HG02852 (cell line): Measurements from ENCODE around the gene SLC27A4.

Experiments used
- ATAC-seq: cut with Tn5 transposase; IDR thresholded peaks from one replicate; pipeline ENCODE4 v1.9.1; 2021; ENCODE audit warnings: mild to moderate bottlenecking, moderate library complexity; ENCODE audit not compliant: unreplicated experiment

Gene SLC27A4

GRCh38 chr9:128339761-128340690 lies at the start of gene SLC27A4:
Gene SLC27A4, plus strand, starts transcription at chr9:128340527. Its CDS starts 2,606 bp downstream, at chr9:128343133.
- peak; percentile 79 for ATAC-seq

- ATAC-seq: no peak
Measured at GRCh38 chr9:128292009-128292408, 48.3 kb upstream of the SLC27A4 start.

- no peak for ATAC-seq
Measured at GRCh38 chr9:128293091-128293490, 47.2 kb upstream of the SLC27A4 start.

GRCh38 chr9:128294142-128294541 lies 46.2 kb upstream of the SLC27A4 start:
- no peak for ATAC-seq

DNA sequence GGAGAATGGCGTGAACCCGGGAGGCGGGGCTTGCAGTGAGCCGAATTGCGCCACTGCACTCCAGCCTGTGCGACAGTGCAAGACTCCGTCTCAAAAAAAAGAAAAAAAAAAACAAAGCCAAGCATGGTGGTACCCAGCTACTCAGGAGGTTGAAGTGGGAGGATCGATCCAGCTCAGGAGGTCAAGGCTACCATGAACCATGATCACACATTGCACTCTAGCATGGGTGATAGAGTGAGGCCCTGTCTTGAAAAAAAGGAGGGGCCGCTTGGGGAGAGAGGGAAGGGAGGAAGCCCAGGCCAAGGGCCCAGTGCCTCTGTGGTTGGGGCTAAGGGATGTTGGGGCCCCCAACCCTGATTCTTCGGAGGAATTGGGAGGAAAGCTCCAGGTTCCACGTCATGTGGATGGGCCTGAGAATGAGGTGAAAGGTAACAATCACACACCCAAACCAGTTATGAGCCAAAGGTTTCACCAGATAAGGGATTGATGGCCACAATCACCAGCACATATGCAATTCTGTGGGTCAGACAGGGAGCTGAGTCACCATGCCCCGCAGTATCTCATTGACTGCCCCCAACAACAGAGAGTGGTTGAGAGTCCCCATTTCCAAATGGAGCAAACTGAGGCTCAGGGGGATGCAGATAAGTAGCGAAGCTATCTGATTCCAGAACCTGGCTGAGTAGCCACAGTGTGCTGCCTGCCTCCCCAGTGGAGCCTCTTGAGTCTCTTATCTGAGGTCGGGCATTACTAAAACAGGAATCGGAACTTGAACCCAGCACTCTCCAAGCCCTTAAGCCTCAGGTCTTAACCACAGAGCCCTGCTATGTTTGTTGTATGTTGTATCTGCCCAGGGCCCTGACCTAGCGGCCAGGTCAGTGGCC lies 43.7 kb upstream of the SLC27A4 start:
- ATAC-seq: no peak

DNA sequence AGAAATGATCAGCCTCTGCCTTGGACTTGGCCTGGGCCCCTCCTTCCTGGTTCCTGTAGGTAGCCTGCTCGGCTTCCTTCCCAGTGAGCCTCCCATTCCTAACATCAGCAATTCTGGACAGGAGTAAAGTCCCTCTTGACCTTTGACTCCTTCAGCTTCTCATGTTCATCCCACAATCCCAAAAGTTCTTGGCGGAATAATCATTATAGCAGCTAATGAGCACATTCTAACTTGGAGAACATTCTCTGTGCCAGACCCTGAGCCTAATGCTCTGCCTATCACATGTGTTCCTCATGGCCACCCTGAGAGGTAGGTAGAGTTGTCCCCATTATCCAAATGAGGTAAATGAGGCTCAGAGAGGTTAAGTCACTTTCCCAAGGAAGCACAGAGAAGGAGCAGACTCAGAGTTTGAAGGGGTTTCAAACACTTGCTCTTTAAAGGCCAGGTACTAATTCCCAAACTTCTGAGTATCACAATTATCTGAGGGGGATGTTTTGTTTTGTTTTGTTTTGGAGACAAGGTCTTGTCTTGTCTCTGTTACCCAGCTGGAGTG lies 43.0 kb upstream of the SLC27A4 start:
- ATAC-seq: no peak

GRCh38 chr9:128298535-128299482 lies 41.5 kb upstream of the SLC27A4 start:
- no peak for ATAC-seq

DNA sequence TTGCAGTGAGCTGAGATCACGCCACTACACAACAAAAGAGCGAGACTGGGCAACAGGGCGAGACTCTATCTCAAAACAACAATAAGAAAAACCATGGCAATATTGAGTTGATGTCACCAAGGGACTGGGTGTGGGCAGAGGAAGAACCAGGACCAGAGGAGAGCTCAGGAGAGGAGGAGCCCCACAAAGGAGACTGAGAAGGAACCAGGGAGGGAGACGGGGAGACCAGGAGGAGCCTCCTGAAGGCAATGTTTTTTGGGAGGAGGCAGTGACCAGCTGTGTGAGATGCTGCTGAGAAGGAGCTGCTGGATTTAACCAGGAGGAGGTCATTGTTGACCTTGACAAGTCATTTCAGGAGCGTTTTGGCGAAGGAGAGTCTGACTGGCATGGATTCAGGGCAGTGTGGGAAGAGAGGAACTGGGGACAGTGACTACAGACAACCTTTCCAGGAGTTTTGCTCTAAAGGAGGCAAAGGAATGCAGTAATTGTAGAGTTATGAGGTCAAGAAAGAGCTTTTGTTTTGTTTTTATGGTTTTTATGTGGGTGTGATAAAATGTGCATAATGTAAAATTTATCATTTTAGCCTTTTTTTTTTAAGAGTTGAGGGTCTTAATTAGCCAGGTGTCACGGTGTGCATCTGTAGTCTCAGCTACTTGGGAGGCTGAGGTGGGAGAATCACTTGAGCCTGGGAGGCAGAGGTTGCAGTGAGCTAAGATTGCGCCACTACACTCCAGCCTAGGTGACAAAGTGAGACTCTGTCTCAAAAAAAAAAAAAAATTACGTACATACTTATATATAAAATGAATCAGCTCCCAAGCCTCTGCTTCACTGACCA lies 36.0 kb upstream of the SLC27A4 start:
- ATAC-seq: no peak

GRCh38 chr9:128304971-128305288 lies 35.4 kb upstream of the SLC27A4 start:
- no peak for ATAC-seq

- no peak for ATAC-seq
Measured at GRCh38 chr9:128309551-128309950, 30.8 kb upstream of the SLC27A4 start.

DNA sequence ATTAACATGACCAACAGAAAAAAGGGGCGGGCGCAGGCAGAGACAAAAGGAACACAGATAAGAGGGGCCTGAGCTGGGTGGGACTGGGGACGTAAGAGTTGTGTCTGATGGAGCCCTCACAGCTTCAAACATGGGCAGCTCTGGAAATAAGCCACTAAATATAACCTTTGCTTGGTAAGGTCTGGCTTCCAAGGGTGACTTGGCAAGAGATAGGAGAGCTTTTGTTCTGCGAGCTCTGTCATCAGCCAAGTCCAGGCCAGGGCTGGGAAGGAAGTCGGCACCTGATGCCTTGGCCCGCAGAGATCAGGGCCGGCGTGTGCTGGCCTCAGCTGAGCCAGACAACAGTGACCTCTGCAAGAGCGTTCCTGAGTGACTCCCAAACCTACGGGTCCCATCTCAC lies 29.9 kb upstream of the SLC27A4 start:
- no peak for ATAC-seq

DNA sequence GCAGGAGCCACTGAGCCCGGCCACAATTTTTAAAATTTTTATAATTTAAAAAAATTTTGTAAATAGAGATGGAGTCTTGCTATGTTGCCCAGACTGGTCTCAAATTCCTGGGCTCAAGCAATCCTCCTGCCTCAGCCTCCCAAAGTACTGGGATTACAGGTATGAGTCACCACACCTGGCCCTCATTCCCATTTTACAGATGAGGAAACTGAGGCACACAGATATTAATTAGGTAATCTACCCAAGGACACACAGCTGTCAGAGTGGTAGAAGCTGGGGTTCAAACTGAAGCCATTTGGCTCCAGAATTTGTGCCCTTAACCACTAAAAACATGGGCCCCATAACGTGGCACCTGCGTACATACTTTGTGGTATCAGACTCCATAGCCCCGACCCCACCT lies 25.6 kb upstream of the SLC27A4 start:
- no peak for ATAC-seq

- ATAC-seq: no peak
Measured at GRCh38 chr9:128316421-128316820, 23.9 kb upstream of the SLC27A4 start.

GRCh38 chr9:128317629-128318028 lies 22.7 kb upstream of the SLC27A4 start:
- no peak for ATAC-seq

GRCh38 chr9:128321343-128321742 lies 19.0 kb upstream of the SLC27A4 start:
- no peak for ATAC-seq

DNA sequence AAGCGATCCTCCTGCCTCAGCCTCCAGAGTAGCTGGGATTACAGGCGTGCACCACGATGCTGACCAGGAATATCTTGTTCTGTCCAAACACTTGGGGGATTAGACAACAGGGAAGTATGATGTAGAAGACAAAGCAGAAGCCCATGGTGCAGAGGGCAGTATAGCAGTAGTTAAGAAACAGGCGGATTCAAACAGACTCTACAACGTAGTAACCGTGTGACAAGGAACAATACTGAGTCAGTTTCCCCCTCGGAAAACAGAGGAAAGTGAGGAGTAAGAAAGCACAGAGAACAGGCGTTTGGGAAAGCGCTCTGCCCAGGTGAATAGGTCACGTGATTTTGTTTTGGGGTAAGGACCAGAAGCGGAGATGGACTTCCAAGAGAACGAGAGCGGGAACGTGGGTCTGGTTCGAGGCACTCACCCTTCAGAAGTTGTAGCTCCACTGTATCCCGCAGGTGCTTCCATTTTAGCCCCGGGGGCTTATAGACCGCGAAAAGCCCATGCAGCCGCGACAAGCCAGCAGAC lies 18.4 kb upstream of the SLC27A4 start:
- ATAC-seq: no peak

- ATAC-seq: peak; percentile 78
Measured at GRCh38 chr9:128322404-128323211, 17.7 kb upstream of the SLC27A4 start, which contains the start of the genes COQ4 and TRUB2. Gene COQ4, plus strand, starts transcription at chr9:128322839. Its CDS starts 20 bp downstream, at chr9:128322859. Gene TRUB2, minus strand, starts transcription at chr9:128322447. Its CDS starts 39 bp downstream, at chr9:128322408.

GRCh38 chr9:128323212-128323730 lies 17.1 kb upstream of the SLC27A4 start:
- ATAC-seq: no peak
